Cardiac fibroblast (primary cell): ENCODE measurements around the gene PPDPF.
"Not testable (repeated sequence)": the region's sequence is repeated elsewhere in the genome, so short reads cannot be mapped to it uniquely, and the experiment has no call there.

Experiments used
- DNase-seq, 2 donors: peaks; one replicate each; pipeline versions ENCODE4 v3.0.0 to v3.0.0-alpha.2; 2010; ENCODE audit warnings: low read depth in 2 of 2
- H3K4me3 ChIP-seq, 2 donors: replicated peaks in 1 of 2; 1 replicate in 1 of 2; 2 replicates in 1 of 2; pipeline ENCODE4 v1.5.1; 2011; ENCODE audit warnings: low read depth in 2 of 2, low read length in 2 of 2, mild to moderate bottlenecking in 2 of 2, moderate library complexity in 1 of 2
- CTCF ChIP-seq: IDR thresholded peaks from one replicate; pipeline ENCODE4 v1.5.1; 2011; ENCODE audit warnings: low read depth, mild to moderate bottlenecking, low read length, inconsistent platforms

The PPDPF gene

GRCh38 chr20:63558804-63559484 is 38.4 kb downstream of the PPDPF start:
- H3K4me3 ChIP-seq = no peak overlapping the region
- no peak for DNase-seq
- no peak for TF ChIP-seq CTCF

- DNase-seq, H3K4me3 ChIP-seq: not testable (repeated sequence)
These were observed 39.1 kb downstream of the PPDPF start for GRCh38 chr20:63559485-63560332.

GRCh38 chr20:63560333-63560805 is 39.8 kb downstream of the PPDPF start:
- no peak for TF ChIP-seq CTCF
- no peak for DNase-seq
- no peak overlapping the region for H3K4me3 ChIP-seq

- no peak for TF ChIP-seq CTCF
- no peak overlapping the region for H3K4me3 ChIP-seq
- no peak for DNase-seq
These were observed 40.5 kb downstream of the PPDPF start for GRCh38 chr20:63560856-63561609.

- no peak overlapping the region for H3K4me3 ChIP-seq
- no peak for TF ChIP-seq CTCF
- DNase-seq = no peak
These were observed 41.2 kb downstream of the PPDPF start for GRCh38 chr20:63561624-63562396.

GRCh38 chr20:63562461-63563224 is 42.1 kb downstream of the PPDPF start:
- TF ChIP-seq CTCF = no peak
- DNase-seq = no peak
- no peak overlapping the region for H3K4me3 ChIP-seq
